GM19455 (cell line): ENCODE data around the gene HTT.

Experiments used
- ATAC-seq: cut with Tn5 transposase; IDR thresholded peaks from one replicate; pipeline ENCODE4 v1.9.1; 2021; ENCODE audit not compliant: unreplicated experiment

HTT gene

DNA sequence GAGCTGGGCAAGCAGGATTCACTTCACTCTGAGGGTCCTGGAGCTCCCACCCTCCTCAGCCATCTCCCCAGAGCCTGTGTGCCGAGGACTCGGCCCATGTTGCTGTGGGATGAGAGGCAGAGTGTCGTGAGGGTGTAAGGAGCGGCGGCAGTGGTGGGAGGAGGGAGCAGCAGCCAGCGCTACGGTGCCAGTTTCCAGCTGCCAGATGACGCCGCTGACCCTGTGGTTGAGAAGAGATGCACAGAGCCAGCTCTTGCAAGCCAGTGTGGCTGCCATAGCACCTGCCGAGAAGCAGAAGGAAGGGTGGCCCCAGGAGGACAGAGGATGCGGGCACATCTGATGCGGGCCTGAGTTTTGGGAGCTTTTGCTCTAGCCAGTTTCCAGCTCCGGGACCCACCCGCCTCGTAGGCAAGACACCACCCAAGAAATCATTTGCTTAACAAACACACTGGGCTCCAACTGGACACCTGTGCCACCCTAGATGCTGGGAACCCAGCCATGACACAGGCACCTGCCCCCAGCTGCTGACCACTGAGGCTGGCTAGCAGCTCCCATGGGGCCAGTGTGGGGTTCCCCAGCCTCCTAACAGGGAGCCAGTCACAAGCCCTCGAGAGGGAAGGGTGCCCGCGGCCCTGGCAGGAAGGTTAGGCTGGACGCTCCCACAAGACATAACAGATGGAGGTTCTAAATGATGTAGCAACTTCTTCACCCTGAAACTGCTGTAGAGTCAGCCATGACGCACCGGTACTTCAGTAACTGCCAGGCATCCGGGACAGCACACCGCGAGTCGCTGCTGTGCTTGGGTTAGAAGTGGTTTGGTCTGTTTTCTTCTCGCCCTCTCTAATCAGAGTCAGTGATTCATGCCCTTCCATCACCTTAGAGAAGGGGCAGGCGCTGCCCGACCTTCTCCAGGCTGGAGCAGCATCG lies 183.3 kb downstream of the HTT start:
- no peak for ATAC-seq

DNA sequence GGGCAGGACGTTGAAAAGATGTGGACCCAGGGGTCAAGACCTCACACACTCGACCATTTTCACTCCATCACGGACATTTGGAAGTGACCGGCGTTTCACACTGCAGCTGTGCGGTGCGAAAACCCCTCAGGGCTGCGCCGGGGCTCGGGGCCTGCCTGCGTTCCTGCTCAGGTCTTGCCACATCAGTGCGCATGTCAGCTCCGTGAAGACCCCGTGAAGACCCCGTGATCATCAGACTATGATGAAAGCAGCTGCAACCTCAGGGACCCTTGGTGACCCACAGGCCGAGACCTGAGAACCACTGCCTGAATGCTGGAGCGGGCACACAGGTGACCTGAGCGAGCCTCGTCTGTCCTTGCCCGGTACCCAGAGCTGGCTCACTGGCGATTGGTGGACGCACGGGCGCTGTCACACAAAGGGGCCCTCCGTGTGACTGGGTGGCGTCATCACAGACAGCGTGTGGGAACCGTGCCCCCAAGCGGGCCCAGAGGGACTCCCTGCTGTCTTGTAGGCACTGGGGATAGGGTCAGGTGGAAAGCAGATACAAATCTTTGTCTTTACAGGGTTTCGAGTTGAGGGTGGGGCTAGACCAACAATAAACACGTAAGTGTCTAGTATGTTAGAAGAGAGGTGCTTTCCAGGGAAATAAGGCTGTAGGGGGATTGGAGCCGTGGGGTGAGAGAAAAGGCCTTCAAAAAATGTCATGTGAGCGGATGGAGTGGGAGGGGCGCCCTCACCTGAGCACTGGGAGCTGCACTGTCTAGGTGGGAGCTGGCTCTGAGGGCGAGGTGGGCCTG lies 187.1 kb downstream of the HTT start:
- ATAC-seq: no peak

- no peak for ATAC-seq
Measured at GRCh38 chr4:3262208-3263052, 187.9 kb downstream of the HTT start.

GRCh38 chr4:3263053-3263875 lies 188.8 kb downstream of the HTT start:
- no peak for ATAC-seq

GRCh38 chr4:3263876-3264193 lies 189.4 kb downstream of the HTT start:
- ATAC-seq: no peak

DNA sequence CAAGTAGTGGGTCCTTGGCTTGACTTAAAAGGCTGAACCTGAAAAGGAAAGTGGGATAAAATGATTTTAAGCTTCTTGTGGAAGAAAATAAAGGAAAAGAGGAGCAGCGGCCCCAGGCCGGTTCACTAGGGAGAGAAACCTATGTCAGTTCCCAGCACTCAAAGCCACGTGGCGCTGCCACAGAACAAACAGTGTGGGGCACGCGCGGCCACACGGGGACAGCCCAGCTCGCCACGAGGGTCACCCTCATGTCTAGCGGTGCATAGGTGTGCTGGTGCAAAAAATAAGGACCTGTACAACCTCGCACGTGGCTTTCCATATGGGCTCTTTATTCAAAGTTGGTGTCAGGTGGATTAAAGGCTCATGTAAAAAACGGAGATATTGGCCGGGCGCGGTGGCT lies 191.6 kb downstream of the HTT start:
- no peak for ATAC-seq

DNA sequence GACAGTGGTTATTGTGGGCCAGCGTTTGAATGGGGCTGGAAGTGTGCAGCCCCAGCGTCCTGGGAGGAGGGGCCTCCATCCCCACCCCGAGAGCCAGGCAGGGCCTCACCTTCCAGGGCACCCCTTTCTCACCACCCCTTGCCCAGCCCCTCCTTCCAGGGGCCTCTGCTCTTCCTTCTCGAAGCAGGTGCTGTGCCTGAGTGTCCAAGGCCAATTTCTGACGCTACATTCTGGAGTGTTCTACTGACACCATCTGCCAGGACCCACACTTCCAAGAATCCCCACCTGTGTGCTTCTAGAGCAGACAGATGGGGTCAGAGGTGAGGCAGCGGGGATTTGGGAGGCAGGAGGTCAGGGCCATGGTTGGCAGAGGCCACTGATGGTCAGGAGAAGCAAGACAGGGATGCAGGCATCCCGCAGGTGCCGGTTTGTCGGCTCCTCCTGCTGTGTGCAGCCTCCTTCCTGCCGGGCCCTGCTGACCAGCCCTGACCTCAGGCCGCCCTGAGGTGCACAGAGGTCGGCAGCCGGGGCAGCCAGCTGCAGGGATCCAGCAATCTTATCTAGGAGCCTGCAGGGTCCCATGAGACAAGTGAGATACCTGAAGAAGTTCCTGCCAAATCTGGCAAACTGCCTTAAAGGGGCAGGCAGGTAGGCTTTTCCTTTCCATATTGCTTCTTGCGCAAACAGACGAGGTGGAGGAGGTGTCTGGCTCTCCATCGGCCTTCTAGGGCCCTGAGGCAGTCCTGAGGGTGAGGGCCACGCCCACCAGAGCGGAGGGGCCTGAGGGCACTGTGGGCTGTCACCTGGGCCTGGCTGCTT lies 193.3 kb downstream of the HTT start:
- no peak for ATAC-seq

DNA sequence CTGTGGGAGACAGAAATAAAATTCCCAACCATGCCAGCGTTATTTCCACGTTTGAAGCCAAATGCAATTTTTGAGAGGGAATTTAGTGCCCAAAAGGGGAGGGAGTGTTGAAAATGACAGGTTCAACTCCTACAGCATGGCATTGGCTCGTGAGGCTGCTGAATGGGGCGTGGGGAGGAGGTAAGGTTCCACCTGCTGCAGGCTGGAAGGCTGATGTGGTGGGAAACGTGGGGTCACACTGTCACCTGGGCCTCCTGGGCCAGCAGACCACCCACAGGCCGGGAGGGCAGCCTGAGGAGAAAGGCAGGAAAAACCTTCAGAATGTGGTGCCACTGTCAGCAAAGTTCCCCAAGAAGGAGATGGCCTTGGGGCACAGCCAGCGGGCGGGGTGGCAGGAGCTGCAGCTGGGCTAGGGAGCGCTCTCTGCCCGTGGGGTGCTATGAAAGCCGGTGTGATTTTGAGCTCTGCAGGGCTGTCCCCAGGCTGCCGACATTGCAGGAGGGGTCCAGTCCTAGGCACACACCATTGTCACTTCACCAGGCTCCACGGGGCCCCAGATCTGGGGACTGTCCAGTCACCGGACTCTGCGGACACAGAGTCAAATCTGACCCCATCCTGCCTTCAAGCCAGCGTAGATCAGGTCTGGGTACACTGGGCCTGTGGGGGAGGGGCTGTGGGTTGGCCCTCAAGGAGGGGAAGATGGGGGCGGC lies 194.1 kb downstream of the HTT start:
- no peak for ATAC-seq

DNA sequence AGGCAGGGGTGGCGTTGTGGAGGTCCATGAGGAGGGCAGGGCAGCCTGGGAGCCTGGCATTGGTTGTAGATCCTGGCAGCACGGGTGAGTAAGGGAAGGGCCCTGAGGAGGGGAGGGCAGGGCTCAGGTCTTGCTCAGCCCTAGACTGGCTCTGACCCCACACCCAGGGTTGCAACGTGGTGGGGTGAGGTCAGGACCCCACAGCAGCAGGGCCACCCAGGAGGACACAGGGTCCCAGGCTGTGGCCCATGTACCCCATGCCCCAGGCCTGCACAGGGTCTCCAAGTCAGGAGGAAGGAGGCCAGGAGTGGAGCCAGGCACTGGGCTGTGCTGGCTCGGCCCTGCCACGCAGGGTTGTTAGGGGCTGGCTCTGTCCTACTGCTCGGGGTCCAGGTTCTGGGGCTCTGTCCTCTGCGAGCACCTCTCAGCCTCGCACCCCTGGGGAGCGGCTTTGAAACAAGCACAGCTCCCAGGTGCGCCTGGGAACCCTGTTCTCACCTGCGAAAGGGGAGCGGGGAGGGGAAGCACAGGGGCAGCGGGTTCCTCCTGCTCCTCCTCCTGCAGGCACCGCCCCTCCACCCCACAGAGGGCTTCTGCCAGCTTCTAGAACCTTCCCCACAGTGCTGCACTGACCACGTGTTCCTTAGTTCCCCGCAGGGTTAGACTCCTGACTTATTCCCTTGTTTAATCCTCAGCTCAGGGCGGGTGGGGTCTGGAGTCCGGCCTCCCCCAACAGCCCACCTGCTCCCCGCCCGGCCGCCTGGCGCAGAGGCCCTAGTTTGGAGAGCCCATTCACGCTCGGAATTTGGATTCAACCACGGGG lies 194.8 kb downstream of the HTT start:
- no peak for ATAC-seq

GRCh38 chr4:3269991-3270611 lies 195.6 kb downstream of the HTT start:
- no peak for ATAC-seq

- no peak for ATAC-seq
Measured at GRCh38 chr4:3271131-3271530, 196.7 kb downstream of the HTT start.

- no peak for ATAC-seq
Measured at GRCh38 chr4:3276986-3277385, 202.5 kb downstream of the HTT start.

DNA sequence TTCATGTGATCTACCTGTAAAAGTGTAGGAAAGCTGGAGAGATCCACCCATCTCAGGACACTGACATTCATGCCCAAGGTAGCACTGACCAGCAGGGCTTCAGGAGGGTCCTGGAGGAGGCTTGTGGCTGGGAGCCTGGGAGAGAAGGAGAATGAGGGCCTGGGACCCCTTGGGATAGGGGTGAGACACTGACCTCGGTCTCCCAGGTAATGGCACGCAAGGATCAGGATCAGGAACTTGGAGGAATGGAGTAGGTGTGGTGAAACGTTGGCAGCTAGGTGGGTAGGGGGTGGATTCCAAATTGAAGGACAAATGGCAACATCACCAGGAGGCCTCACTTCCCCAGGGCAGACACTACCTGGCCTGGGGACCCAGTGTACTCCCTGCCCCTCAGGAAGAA lies 206.0 kb downstream of the HTT start:
- no peak for ATAC-seq

DNA sequence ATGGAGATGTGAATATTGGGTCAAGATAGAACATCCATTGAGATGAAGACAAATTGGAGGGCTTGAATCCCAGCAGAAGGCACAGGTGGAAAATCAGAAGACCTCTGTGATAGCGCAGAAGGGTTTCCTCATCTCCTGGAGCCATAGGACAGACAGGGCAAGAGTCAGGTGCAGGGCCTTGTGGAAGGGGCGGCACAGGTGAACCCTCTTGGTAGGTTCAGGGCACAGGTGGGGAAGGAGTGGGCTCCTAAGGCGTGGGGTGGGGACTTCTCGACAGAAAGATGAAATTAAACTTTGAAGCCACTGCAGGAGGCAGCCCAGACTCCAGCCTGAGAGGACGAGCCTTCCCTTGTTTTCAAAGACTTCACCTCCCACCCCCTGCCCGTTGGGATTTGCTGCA lies 209.0 kb downstream of the HTT start:
- no peak for ATAC-seq

GRCh38 chr4:3283916-3284315 lies 209.4 kb downstream of the HTT start:
- ATAC-seq: no peak

GRCh38 chr4:3284734-3285557 lies 210.5 kb downstream of the HTT start:
- ATAC-seq: no peak
